Astrocyte of the cerebellum (primary cell): ENCODE data around the gene CAPRIN1.
"Not testable (repeated sequence)": the region's sequence is repeated elsewhere in the genome, so short reads cannot be mapped to it uniquely, and the experiment has no call there.

Source experiments
- DNase-seq: peaks from one replicate; pipeline ENCODE4 v3.0.0-alpha.2; 2011; ENCODE audit warnings: low read depth
- H3K4me3 ChIP-seq: 2 replicates; pipeline ENCODE4 v1.5.1; 2011; ENCODE audit warnings: mild to moderate bottlenecking, low read depth, low read length, moderate library complexity
- CTCF ChIP-seq: IDR thresholded peaks from 2 replicates; pipeline ENCODE4 v1.5.1; 2012; ENCODE audit warnings: low read length, low read depth, moderate library complexity, mild to moderate bottlenecking; ENCODE audit errors: missing control alignments
- in situ Hi-C: cut with HindIII; loops from 2 replicates; pipeline ENCODE4 v1.10.0; 2017; ENCODE audit warnings: low sequenced_read_pairs

Gene CAPRIN1

GRCh38 chr11:34049028-34049427, 2.5 kb upstream of the CAPRIN1 start:
- in situ Hi-C loops = no loop called here
- TF ChIP-seq CTCF = no peak
- DNase-seq = no peak
- no peak overlapping the region for H3K4me3 ChIP-seq

GRCh38 chr11:34050581-34051348, 766 bp upstream of the CAPRIN1 start:
- H3K4me3 ChIP-seq = peak overlapping the region; percentile 98
- no peak for TF ChIP-seq CTCF
- no peak for DNase-seq
- in situ Hi-C loops = no loop called here

- in situ Hi-C loops = no loop called here
- TF ChIP-seq CTCF = no peak
- DNase-seq = peak; percentile 48
- H3K4me3 ChIP-seq = peak overlapping the region; percentile 98
These were observed 591 bp downstream of the CAPRIN1 start for GRCh38 chr11:34052036-34052607.

- in situ Hi-C loops = no loop called here
These were observed 1.2 kb downstream of the CAPRIN1 start for GRCh38 chr11:34052608-34053160.

GRCh38 chr11:34053161-34053686, 1.7 kb downstream of the CAPRIN1 start:
- peak; percentile 44 for DNase-seq
- peak overlapping the region; percentile 98 for H3K4me3 ChIP-seq
- in situ Hi-C loops = no loop called here

More at GRCh38 chr11:34052608-34053160, 1.2 kb downstream of the CAPRIN1 start:
- peak overlapping the region; percentile 98 for H3K4me3 ChIP-seq
- DNase-seq = no peak
- no peak for TF ChIP-seq CTCF

GRCh38 chr11:34054351-34054750, 2.8 kb downstream of the CAPRIN1 start:
- H3K4me3 ChIP-seq = peak overlapping the region; percentile 98
- DNase-seq, in situ Hi-C loops: not testable (repeated sequence)

More at GRCh38 chr11:34053161-34053686, 1.7 kb downstream of the CAPRIN1 start:
- no peak for TF ChIP-seq CTCF
